Measurements from ENCODE around the gene DUSP5.
A peak's percentile ranks its signal among the peaks of the same experiment; 100 is the strongest.

DUSP5 gene

DNA sequence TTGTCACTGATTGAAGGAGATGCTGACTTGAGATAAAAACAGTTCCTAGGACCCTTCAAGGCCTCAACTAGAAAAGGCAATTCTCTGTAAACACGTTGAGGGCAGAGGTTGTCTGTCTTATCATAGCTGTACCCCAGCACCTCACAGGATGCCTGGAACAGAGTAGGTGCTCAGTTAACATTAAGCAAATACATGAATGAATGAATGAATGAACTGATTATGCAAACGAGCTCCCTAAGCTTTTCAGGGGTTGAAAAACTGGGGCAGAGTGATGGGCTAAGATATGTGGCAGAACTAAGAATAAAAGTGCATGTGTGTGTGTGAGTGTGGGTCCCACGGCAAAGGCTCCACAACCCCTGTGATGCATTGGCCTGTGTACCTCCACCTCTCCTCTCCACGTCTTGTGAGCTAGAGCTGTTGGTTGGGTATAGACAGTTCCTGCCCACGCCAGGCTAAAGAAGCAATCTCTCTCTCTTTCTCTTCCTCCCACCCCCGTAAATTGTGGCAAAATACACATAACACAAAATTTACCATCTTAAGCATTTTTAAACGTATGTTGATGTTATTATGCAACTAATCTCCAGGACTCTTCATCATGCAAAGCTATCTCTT is 48.9 kb downstream of the DUSP5 start:
- DNase-seq (ENCODE audit: low spot score): no peak

- peak; percentile 77 for DNase-seq (ENCODE audit: low spot score)
Measured at GRCh38 chr10:110547139-110547761, 49.5 kb downstream of the DUSP5 start.

- DNase-seq (ENCODE audit: low spot score): no peak
Measured at GRCh38 chr10:110548002-110548401, 50.3 kb downstream of the DUSP5 start.

- no peak for DNase-seq (ENCODE audit: low spot score)
Measured at GRCh38 chr10:110549211-110549610, 51.5 kb downstream of the DUSP5 start.

DNA sequence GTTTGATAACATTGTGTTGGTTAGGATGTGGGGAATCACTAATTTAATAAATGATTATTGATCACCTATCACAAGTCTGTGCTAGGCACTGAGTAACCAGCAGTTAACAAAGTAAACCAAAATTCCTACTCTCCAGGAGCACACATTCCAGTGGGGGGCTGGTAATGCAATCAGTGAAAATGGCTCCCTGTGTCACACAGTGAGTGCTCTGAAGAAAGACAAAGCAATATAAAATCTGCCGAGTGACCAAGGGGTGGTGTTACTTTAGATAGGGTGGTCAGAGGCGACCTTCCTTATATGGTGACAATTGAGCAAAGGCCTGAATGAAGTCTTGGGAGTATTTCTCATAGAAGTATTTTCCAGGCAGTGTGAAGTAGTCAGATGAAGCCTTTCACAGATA is 56.2 kb downstream of the DUSP5 start:
- DNase-seq (ENCODE audit: low spot score): no peak

GRCh38 chr10:110556296-110556695 is 58.6 kb downstream of the DUSP5 start:
- DNase-seq (ENCODE audit: low spot score): no peak

DNA sequence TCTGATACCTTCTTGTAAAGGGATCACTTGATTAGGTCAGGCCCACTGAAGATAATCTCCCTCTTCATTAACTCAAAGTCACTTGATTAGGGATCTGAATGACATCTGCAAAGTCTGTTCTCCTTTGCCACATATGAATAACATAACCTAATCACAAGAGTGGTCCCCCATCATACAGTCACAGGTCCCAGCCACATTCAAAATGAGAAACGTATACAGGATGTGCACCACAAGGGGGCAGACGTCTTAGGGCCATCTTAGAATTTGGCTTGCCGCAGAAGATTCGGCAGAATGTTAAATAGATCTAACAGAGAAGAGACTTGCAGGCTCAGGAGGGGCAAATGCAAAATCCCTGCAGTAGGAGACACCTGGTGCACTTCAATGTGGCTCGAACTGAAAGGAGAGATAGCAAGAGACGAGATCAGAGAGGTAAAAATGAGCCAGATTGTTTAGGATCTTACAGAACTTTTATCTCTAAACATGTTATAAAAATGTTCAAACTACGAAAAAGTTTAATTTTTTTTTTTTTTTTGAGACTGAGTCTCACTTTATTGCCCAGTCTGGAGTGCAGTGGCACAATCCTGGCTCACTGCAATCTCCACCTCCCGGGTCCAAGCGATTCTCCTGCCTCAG is 59.4 kb downstream of the DUSP5 start:
- peak; percentile 66 for DNase-seq (ENCODE audit: low spot score)

- no peak for DNase-seq (ENCODE audit: low spot score)
Measured at GRCh38 chr10:110558041-110558440, 60.3 kb downstream of the DUSP5 start.

DNA sequence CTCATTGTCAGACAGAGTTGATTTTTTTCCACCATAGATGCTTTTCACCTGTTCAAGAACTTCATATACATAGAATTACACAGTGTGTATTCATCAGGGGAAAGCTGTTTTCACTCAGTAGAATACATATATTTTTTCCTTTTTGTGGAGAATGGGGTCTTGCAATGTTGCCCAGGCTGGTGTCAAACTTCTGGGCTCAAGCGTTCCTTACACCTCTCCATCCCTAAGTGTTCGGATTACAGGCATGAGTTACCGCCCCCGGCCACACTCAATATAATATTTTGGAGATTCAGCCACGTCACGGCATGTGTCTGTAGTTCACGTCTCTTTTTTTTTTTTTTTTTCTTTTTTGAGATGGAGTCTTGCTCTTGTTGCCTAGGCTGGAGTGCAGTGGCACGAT is 62.3 kb downstream of the DUSP5 start:
- DNase-seq (ENCODE audit: low spot score): no peak

Measured in AG08395 (cell line).